Pancreas (tissue), 10 donors: Measurements from ENCODE around the gene ZNHIT2. TPM values are rescaled to one million over a fixed set of nuclear protein-coding genes. Genes with fewer than 3 reads are reported as not detected.
A peak's percentile ranks its signal among the peaks of the same experiment; 100 is the strongest.

ENCODE experiments used
- ATAC-seq, 4 donors: fragments of 200-7000 bp; cut with Tn5 transposase; one replicate each; pipeline versions ENCODE4 v1.8.0 to v1.9.1; 2020; ENCODE audit warnings: mild to moderate bottlenecking in 4 of 4, moderate library complexity in 4 of 4
- DNase-seq, 6 donors: peaks; one replicate each; pipeline ENCODE4 v3.0.0-alpha.2; 2020
- FAIRE-seq: peaks from 2 replicates; lab custom pipeline; 2012; peaks lifted over from hg19 to GRCh38; lab: Jason Lieb, UNC
- H3K27ac ChIP-seq, 4 donors: fragments of 200-600 bp; sonication (generic); 1 replicate in 3 of 4; 2 replicates in 1 of 4; pipeline versions ENCODE4 v1.5.0 to v1.8.0; 2020
- H3K27me3 ChIP-seq, 4 donors: fragments of 200-600 bp; one replicate each; pipeline ENCODE4 v1.8.0; 2021
- H3K36me3 ChIP-seq, 3 donors: fragments of 200-600 bp; sonication (generic) in 1 of 3; one replicate each; pipeline versions ENCODE4 v1.5.0 to v1.8.0; 2020 to 2021
- H3K4me1 ChIP-seq, 3 donors: fragments of 200-600 bp; one replicate each; pipeline ENCODE4 v1.8.0; 2021
- H3K4me3 ChIP-seq, 4 donors: fragments of 200-600 bp; sonication (generic) in 2 of 4; one replicate each; pipeline versions ENCODE4 v1.5.0 to v1.8.0; 2020 to 2021
- H3K9me3 ChIP-seq, 4 donors: fragments of 200-600 bp; one replicate each; pipeline ENCODE4 v1.8.0; 2021
- WGBS, 2 donors: extraction: QIAGEN DNeasy Blood & Tissue Kit; methylation state at CpG; one replicate each; pipeline ENCODE4 v1.1.7; 2013; 5-methylcytosine and 5-hydroxymethylcytosine counted together
- intact Hi-C, 3 donors: fragments of 100-400 bp; cut with DNase I; formaldehyde crosslinking; loops; one replicate each; pipeline versions ENCODE4 v1.11.1 to v1.14.2; 2022
- polyA plus RNA-seq, 2 donors: library from polyadenylated mRNA; stranded (reverse); fragments of 200-250 nt; gene quantifications; one replicate each; pipeline ENCODE4 v1.2.3, GENCODE V29; 2013
- total RNA-seq, 6 donors: library from RNA; stranded (reverse); fragmentation: NEBNext Ultra II Directional in 4 of 6; extraction: Animal tissue kit (Norgen Biotek cat#: 25700) in 4 of 6; gene quantifications; one replicate each; pipeline versions ENCODE4 v1.2.1 to v1.2.4, GENCODE V29; 2021 to 2023
- TF ChIP-seq, protein P1 (sequence below), 4 donors: fragments of 200-600 bp; sonication (generic) in 3 of 4; IDR thresholded peaks; one replicate each; pipeline versions ENCODE4 v1.5.0 to v1.8.0; 2021; ENCODE audit warnings: antibody characterized with exemption in 4 of 4
- donor health status: healthy with polysubstance abuse.
- donor health status: DM: no; HTN: no; CAD: no; lungs with moderate emphysema.
- donor health status: DM: no; HTN: no; CAD: no.
- donor health status: control.
- donor health status: control.
- donor health status: Bipolar disorder and iron deficiency.
- donor health status: DM: yes; HTN: yes; CAD: no.
- donor health status: DM: no; HTN: no; CAD: no.
- donor health status: DM: no; HTN: no; CAD: no.
- donor health status: DM: yes; HTN: yes; CAD: no.

The ZNHIT2 gene
- total and polyA plus RNA-seq, 8 donors, result 4.3 to 17.8 (median 7.4) TPM

- H3K27ac ChIP-seq, result peak overlapping the region; percentile 99 to 100 (median 99)
- TF ChIP-seq, protein P1, sequence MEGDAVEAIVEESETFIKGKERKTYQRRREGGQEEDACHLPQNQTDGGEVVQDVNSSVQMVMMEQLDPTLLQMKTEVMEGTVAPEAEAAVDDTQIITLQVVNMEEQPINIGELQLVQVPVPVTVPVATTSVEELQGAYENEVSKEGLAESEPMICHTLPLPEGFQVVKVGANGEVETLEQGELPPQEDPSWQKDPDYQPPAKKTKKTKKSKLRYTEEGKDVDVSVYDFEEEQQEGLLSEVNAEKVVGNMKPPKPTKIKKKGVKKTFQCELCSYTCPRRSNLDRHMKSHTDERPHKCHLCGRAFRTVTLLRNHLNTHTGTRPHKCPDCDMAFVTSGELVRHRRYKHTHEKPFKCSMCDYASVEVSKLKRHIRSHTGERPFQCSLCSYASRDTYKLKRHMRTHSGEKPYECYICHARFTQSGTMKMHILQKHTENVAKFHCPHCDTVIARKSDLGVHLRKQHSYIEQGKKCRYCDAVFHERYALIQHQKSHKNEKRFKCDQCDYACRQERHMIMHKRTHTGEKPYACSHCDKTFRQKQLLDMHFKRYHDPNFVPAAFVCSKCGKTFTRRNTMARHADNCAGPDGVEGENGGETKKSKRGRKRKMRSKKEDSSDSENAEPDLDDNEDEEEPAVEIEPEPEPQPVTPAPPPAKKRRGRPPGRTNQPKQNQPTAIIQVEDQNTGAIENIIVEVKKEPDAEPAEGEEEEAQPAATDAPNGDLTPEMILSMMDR (IDR thresholded peaks at IDR 0.05), result no peak
- ATAC-seq, result peak; percentile 75 to 90 (median 84)
- H3K27me3 ChIP-seq, result no peaks in the 10 kb centered on the region
- FAIRE-seq, result peak; percentile 90
- intact Hi-C loops, result loop anchor here in 2 of 3 donors (5.0 kb wide), 1 partner anchor 47 kb away; the partner anchor contains the start of gene CAPN1 (in 2 of the 2)
- H3K4me1 ChIP-seq, result peaks cover 14 to 32% (median 26%) of the 10 kb centered on the region in 3 donors
- no peaks in the 10 kb centered on the region for H3K9me3 ChIP-seq
- WGBS, 2 donors, result 1% methylated on average over 24 of the region's 24 CpGs
- DNase-seq, result peak; percentile 90 to 99 (median 99)
- peaks cover 0 to 31% (median 18%) of the 10 kb centered on the region in 3 donors for H3K36me3 ChIP-seq
- H3K4me3 ChIP-seq, result peak overlapping the region; percentile 70 to 93 (median 82)
These were observed 17.6 kb upstream of the ZNHIT2 start for GRCh38 chr11:65134952-65135632.

DNA sequence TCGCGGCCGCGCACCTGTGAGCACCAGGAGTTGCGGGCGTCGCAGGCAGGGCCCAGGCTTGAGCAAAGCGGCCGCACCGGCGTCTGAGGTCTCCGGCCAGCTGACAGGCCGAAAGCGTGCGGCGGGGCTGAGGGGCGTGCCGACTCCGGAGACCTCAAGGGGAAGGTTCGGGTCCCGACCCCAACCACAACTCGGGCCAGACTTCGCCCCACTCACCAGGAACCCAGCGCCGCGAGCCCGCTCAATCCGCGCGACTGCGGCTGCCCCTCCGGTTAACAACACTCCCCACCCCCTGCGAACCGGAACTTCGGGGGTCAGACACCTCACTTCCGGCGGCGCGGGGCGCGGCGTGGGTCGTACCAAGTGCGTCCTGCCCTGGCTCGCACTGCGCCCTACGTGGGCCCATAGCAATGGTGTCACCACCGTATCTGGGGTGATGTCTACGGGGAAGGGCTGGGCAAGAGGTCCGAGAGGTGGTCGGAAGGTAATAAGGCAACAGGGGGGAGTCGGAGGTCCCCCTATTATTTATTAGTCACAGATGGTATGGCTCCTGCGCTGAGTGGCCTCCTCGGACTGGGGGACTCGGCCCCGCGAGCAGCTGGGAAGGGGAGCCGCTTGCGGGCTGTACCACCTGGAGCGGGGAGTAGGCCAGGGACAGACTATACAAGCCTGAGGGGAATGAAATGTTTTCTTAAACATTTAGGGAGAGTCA is 16.9 kb upstream of the ZNHIT2 start, which contains the start of gene SYVN1:
Gene SYVN1, minus strand, starts transcription at position 280 of the 712 bp plus-strand sequence. CDS start 918 bp downstream, outside the sequence.
- no peaks in the 10 kb centered on the region for H3K27me3 ChIP-seq
- 0% methylated on average over 55 to 60 of the region's 60 CpGs for WGBS, 2 donors
- DNase-seq, result peak; percentile 90 to 97 (median 94)
- H3K36me3 ChIP-seq, result peaks cover 2 to 38% (median 25%) of the 10 kb centered on the region in 3 donors
- H3K9me3 ChIP-seq, result no peaks in the 10 kb centered on the region
- peaks cover 14 to 32% (median 26%) of the 10 kb centered on the region in 3 donors for H3K4me1 ChIP-seq
- intact Hi-C loops, result loop anchor here in 2 of 3 donors (5.0 kb wide), 1 partner anchor 48 kb away; the partner anchor contains the start of gene CAPN1 (in 2 of the 2)
- peak within 1 kb of the TSS; percentile 99 to 100 (median 99) for H3K27ac ChIP-seq
- ATAC-seq, result peak; percentile 82 to 92 (median 84)
- no peak for FAIRE-seq
- peak within 1 kb of the TSS; percentile 70 to 93 (median 82) for H3K4me3 ChIP-seq
- TF ChIP-seq, protein P1 (IDR thresholded peaks at IDR 0.05), result no peak

DNA sequence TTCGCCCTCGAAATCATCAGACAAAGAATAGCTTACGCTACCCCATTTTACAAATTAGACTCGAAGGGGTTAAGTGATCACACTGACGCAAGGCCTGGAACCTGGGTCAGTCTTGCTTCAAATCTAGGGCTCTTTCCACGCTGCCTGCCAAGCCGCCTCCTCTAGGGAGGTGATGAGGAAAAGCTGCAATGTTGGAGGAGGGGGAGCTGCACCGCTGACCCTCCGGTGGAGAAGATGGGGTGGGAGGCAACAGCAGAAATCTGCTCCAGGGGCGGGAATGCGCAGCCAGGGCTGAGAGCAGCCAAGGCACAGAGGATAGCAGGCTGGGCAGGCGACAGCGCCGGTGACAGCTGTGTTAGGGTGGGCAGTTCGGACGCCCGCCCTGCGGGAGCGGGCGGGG is 16.2 kb upstream of the ZNHIT2 start:
- FAIRE-seq, result no peak
- H3K36me3 ChIP-seq, result peaks cover 3 to 45% (median 29%) of the 10 kb centered on the region in 3 donors
- 0 to 1% methylated on average over 20 of the region's 20 CpGs for WGBS, 2 donors
- DNase-seq, result peak in 4 of 6 donors; percentile 57 to 64 (median 60)
- intact Hi-C loops, result loop anchor here in 2 of 3 donors (5.0 kb wide), 1 partner anchor 49 kb away; the partner anchor contains the start of gene CAPN1 (in 2 of the 2)
- no peaks in the 10 kb centered on the region for H3K27me3 ChIP-seq
- H3K27ac ChIP-seq, result peak overlapping the region; percentile 99 to 100 (median 99)
- H3K9me3 ChIP-seq, result no peaks in the 10 kb centered on the region
- peak in 3 of 4 donors; percentile 1 to 7 (median 2) for ATAC-seq
- peaks cover 14 to 32% (median 26%) of the 10 kb centered on the region in 3 donors for H3K4me1 ChIP-seq
- peak overlapping the region; percentile 70 to 93 (median 82) for H3K4me3 ChIP-seq
- TF ChIP-seq, protein P1 (IDR thresholded peaks at IDR 0.05), result no peak

DNA sequence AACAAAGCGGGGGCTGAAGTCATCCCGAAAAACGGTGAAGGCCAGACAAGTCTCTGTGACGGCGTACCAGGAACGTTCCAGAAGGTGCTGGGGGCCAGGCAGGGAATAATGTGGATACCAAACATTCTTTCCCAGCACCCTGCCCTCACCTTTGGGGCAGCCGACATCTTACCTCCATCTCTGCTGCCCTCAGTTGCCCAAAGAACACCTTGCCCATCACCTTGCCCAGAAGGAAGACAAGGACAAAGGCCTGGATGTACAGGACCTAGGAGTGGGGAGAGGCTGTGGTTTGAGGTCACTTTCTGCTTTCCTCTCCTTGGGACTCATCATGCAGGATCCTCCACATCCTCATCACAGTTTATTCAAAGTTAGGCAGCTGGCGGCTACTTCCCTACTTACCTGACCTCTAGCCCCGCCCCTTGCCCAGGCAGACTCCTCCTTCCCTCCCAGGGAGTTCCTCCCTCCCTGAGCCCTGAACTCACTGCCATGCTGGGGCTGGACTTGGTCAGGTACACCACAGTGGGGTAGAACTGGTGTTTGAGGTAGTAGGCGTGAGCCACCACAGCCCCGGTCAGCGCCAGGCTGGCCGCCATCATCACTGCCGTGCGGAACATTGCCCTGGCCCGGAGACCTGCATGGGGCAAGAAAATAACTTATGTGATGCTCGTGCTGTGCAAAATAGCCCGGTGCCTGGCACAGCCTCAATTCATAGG is 15.6 kb upstream of the ZNHIT2 start:
- peak overlapping the region; percentile 99 to 100 (median 99) for H3K27ac ChIP-seq
- WGBS, 2 donors, result 17 to 19% methylated on average over 18 of the region's 18 CpGs
- H3K4me1 ChIP-seq, result peaks cover 14 to 32% (median 26%) of the 10 kb centered on the region in 3 donors
- TF ChIP-seq, protein P1 (IDR thresholded peaks at IDR 0.05), result no peak
- ATAC-seq (peak; percentile 38 to 55 (median 46)), FAIRE-seq (no peak), DNase-seq (peak; percentile 80 to 94 (median 86))
- intact Hi-C loops, result loop anchor here in 2 of 3 donors (5.0 kb wide), 1 partner anchor 49 kb away; the partner anchor contains the start of gene CAPN1 (in 2 of the 2)
- no peaks in the 10 kb centered on the region for H3K9me3 ChIP-seq
- H3K4me3 ChIP-seq, result peak overlapping the region; percentile 70 to 93 (median 82)
- H3K27me3 ChIP-seq, result no peaks in the 10 kb centered on the region
- H3K36me3 ChIP-seq, result peaks cover 6 to 50% (median 31%) of the 10 kb centered on the region in 3 donors
